ENCODE measurements around the gene SV2B.

Gene SV2B

GRCh38 chr15:91114301-91114700 lies 14.2 kb downstream of the SV2B start:
- no peak for TF ChIP-seq CTCF (conservative IDR thresholded peaks at IDR 0.05; ENCODE audit: low read depth, low read length)
- H3K4me3 ChIP-seq (ENCODE audit: low read depth, low read length), result no peak overlapping the region
- no peak for DNase-seq (ENCODE audit: low read depth)

GRCh38 chr15:91116113-91117067 lies 16.3 kb downstream of the SV2B start:
- no peak overlapping the region for H3K4me3 ChIP-seq (ENCODE audit: low read depth, low read length)
- peak; percentile 2 for DNase-seq (ENCODE audit: low read depth)
- no peak for TF ChIP-seq CTCF (conservative IDR thresholded peaks at IDR 0.05; ENCODE audit: low read depth, low read length)

GRCh38 chr15:91117375-91117774 lies 17.3 kb downstream of the SV2B start:
- TF ChIP-seq CTCF (conservative IDR thresholded peaks at IDR 0.05; ENCODE audit: low read depth, low read length), result no peak
- H3K4me3 ChIP-seq (ENCODE audit: low read depth, low read length), result no peak overlapping the region
- no peak for DNase-seq (ENCODE audit: low read depth)

- no peak overlapping the region for H3K4me3 ChIP-seq (ENCODE audit: low read depth, low read length)
- DNase-seq (ENCODE audit: low read depth), result no peak
- TF ChIP-seq CTCF (conservative IDR thresholded peaks at IDR 0.05; ENCODE audit: low read depth, low read length), result no peak
Observed at GRCh38 chr15:91118817-91119590, 18.9 kb downstream of the SV2B start.

- no peak overlapping the region for H3K4me3 ChIP-seq (ENCODE audit: low read depth, low read length)
- no peak for DNase-seq (ENCODE audit: low read depth)
- no peak for TF ChIP-seq CTCF (conservative IDR thresholded peaks at IDR 0.05; ENCODE audit: low read depth, low read length)
Observed at GRCh38 chr15:91122296-91122695, 22.2 kb downstream of the SV2B start.

- no peak overlapping the region for H3K4me3 ChIP-seq (ENCODE audit: low read depth, low read length)
- TF ChIP-seq CTCF (conservative IDR thresholded peaks at IDR 0.05; ENCODE audit: low read depth, low read length), result no peak
- no peak for DNase-seq (ENCODE audit: low read depth)
Observed at GRCh38 chr15:91124132-91124531, 24.1 kb downstream of the SV2B start.
